Measurements from ENCODE around the gene ELP4. TPM values are rescaled to one million over a fixed set of nuclear protein-coding genes. Genes with fewer than 3 reads are reported as not detected.

ELP4 gene
- polyA plus RNA-seq, 3 donors: 6.0 to 17.8 (median 16.4) TPM

DNA sequence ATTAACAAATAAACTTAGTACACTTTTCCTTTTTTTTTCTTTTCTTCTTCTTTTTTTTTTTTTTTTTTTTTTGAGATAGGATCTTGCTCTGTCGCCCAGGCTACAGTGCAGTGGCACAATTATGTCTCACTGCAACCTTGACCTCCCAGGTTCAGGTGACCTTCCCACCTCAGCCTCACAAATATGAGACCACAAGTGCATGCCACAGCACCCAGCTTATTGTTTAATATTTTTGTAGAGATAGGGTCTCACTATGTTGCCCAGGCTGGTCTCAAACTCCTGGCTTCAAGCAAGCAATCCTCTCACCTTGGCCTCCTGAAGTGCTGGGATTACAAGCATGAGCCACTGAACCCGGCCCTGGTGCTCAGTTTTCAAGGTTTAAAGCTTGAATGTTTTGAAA is 88.9 kb downstream of the ELP4 start:
- Histone ChIP-seq H3K79me2 (ENCODE audit: insufficient read depth, low read length) (no peaks in the 10 kb centered on the region), H3K4me1 (ENCODE audit: control insufficient read depth in 1 of 2, insufficient read depth in 2 of 2, low read length in 2 of 2) (no peaks in the 10 kb centered on the region), H3K4me2 (replicated peaks; ENCODE audit: extremely low read depth, low read length, poor library complexity, severe bottlenecking) (no peak overlapping the region), H3K27me3 (ENCODE audit: control insufficient read depth in 2 of 2, insufficient read depth in 2 of 2, low read length in 2 of 2) (no peaks in the 10 kb centered on the region), H3K9me3 (replicated peaks in 1 of 2; ENCODE audit: control insufficient read depth in 1 of 2, insufficient read depth in 1 of 2, low read length in 2 of 2) (no peaks in the 10 kb centered on the region), H3K4me3 (replicated peaks in 1 of 3; ENCODE audit: low read depth in 2 of 3, low read length in 3 of 3) (no peak overlapping the region), H3K27ac (ENCODE audit: low read depth in 1 of 2, low read length in 2 of 2) (no peak overlapping the region), H3K36me3 (replicated peaks in 1 of 2; ENCODE audit: control insufficient read depth in 1 of 2, insufficient read depth in 2 of 2, low read length in 2 of 2) (peaks cover 6 to 8% of the 10 kb centered on the region in 2 donors), H2AFZ (ENCODE audit: insufficient read depth, low read depth, low read length, poor library complexity, severe bottlenecking) (no peak overlapping the region), H4K20me1 (ENCODE audit: insufficient read depth, low read length) (no peaks in the 10 kb centered on the region), H3K9ac (ENCODE audit: insufficient read depth, low read length, poor library complexity, severe bottlenecking) (no peak overlapping the region)
- intact Hi-C loops (cut with micrococcal nuclease): no loop called here
- Mint-ChIP-seq H3K36me3 (peaks cover 19 to 20% of the 10 kb centered on the region in 2 donors), H3K27me3 (ENCODE audit: low read depth in 3 of 3) (peaks cover 0 to 2% (median 0%) of the 10 kb centered on the region in 3 donors), H3K9me3 (peaks cover 2 to 7% (median 5%) of the 10 kb centered on the region in 7 donors), H3K4me3 (no peak overlapping the region), H3K4me1 (no peaks in the 10 kb centered on the region), H3K27ac (no peak overlapping the region)
- no peak for DNase-seq
- TF ChIP-seq, protein P1, sequence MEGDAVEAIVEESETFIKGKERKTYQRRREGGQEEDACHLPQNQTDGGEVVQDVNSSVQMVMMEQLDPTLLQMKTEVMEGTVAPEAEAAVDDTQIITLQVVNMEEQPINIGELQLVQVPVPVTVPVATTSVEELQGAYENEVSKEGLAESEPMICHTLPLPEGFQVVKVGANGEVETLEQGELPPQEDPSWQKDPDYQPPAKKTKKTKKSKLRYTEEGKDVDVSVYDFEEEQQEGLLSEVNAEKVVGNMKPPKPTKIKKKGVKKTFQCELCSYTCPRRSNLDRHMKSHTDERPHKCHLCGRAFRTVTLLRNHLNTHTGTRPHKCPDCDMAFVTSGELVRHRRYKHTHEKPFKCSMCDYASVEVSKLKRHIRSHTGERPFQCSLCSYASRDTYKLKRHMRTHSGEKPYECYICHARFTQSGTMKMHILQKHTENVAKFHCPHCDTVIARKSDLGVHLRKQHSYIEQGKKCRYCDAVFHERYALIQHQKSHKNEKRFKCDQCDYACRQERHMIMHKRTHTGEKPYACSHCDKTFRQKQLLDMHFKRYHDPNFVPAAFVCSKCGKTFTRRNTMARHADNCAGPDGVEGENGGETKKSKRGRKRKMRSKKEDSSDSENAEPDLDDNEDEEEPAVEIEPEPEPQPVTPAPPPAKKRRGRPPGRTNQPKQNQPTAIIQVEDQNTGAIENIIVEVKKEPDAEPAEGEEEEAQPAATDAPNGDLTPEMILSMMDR (IDR thresholded peaks at IDR 0.05): no peak
- WGBS (ENCODE audit: insufficient coverage): no CpG with 5 or more reads among the region's 2 CpGs

DNA sequence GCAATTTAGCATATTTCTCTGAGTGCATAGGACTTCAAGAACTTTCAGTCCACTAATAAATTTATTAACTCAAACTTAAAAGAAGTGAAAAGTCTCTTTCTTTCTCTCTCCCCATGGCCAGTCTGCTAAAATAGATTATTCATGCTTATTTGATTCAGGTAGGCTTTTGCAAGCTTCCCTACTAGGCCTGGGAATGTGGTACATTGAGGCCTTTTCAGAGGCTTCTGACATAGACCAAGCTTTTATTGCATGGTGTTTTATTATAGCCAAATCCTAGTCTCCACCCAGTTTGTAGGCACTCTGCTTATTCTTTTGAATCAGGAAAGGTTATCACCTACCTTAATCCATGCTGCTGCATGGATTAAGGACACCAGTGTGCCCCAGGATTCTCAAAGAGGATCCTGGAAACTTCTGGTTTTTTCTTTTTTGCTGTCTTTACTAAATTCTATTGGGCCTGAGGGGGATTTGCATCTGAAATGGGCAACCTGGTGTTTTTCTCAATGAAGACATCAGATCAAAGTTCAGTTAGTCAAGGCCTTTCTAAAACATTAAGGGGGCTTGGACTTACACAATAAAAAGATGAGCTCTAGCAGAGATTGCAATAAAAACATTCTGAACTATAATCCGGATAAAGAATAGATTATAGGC is 92.2 kb downstream of the ELP4 start:
- Mint-ChIP-seq H3K9me3 (peaks cover 2 to 7% (median 6%) of the 10 kb centered on the region in 7 donors), H3K4me3 (no peak overlapping the region), H3K4me1 (no peaks in the 10 kb centered on the region), H3K27me3 (ENCODE audit: low read depth in 3 of 3) (peaks cover 0 to 2% (median 0%) of the 10 kb centered on the region in 3 donors), H3K27ac (no peak overlapping the region), H3K36me3 (peaks cover 16 to 20% of the 10 kb centered on the region in 2 donors)
- no peak overlapping the region for H3K4me2 ChIP-seq (replicated peaks; ENCODE audit: extremely low read depth, low read length, poor library complexity, severe bottlenecking)
- no peak overlapping the region for H3K27ac ChIP-seq (ENCODE audit: low read depth in 1 of 2, low read length in 2 of 2)
- no peak overlapping the region for H2AFZ ChIP-seq (ENCODE audit: insufficient read depth, low read depth, low read length, poor library complexity, severe bottlenecking)
- H3K4me1 ChIP-seq (ENCODE audit: control insufficient read depth in 1 of 2, insufficient read depth in 2 of 2, low read length in 2 of 2): no peaks in the 10 kb centered on the region
- WGBS (ENCODE audit: insufficient coverage): no CpG with 5 or more reads among the region's 1 CpG
- TF ChIP-seq, protein P1 (IDR thresholded peaks at IDR 0.05): no peak
- no peak for DNase-seq
- no peaks in the 10 kb centered on the region for H3K9me3 ChIP-seq (replicated peaks in 1 of 2; ENCODE audit: control insufficient read depth in 1 of 2, insufficient read depth in 1 of 2, low read length in 2 of 2)
- no peaks in the 10 kb centered on the region for H3K79me2 ChIP-seq (ENCODE audit: insufficient read depth, low read length)
- no peaks in the 10 kb centered on the region for H3K27me3 ChIP-seq (ENCODE audit: control insufficient read depth in 2 of 2, insufficient read depth in 2 of 2, low read length in 2 of 2)
- no peaks in the 10 kb centered on the region for H4K20me1 ChIP-seq (ENCODE audit: insufficient read depth, low read length)
- peaks cover 0 to 10% of the 10 kb centered on the region in 2 donors for H3K36me3 ChIP-seq (replicated peaks in 1 of 2; ENCODE audit: control insufficient read depth in 1 of 2, insufficient read depth in 2 of 2, low read length in 2 of 2)
- no peak overlapping the region for H3K4me3 ChIP-seq (replicated peaks in 1 of 3; ENCODE audit: low read depth in 2 of 3, low read length in 3 of 3)
- intact Hi-C loops (cut with micrococcal nuclease): no loop called here
- H3K9ac ChIP-seq (ENCODE audit: insufficient read depth, low read length, poor library complexity, severe bottlenecking): no peak overlapping the region

Measured in CD14-positive monocyte (primary cell).